Endodermal cell (in vitro differentiated cells): ENCODE results near the gene MDH1B. TPM values are rescaled to one million over a fixed set of nuclear protein-coding genes. Genes with fewer than 3 reads are reported as not detected.

ENCODE experiments used
- DNase-seq: peaks from one replicate; pipeline ENCODE4 v3.0.0-alpha.2; 2017
- H3K27ac ChIP-seq: 2 replicates; pipeline ENCODE4 v1.5.1; 2013; ENCODE audit warnings: mild to moderate bottlenecking, low read depth, low read length, moderate library complexity
- H3K27me3 ChIP-seq: 2 replicates; pipeline ENCODE4 v1.6.1; 2013; ENCODE audit warnings: mild to moderate bottlenecking, low read length, moderate library complexity; ENCODE audit not compliant: insufficient read depth, control insufficient read depth, poor library complexity, severe bottlenecking
- H3K36me3 ChIP-seq: 2 replicates; pipeline ENCODE4 v1.7.0; 2013; ENCODE audit warnings: mild to moderate bottlenecking, low read length, moderate library complexity; ENCODE audit not compliant: control insufficient read depth, insufficient read depth
- H3K4me1 ChIP-seq: one replicate; pipeline ENCODE4 v1.7.0; 2013; ENCODE audit warnings: low read length; ENCODE audit not compliant: control insufficient read depth, insufficient read depth
- H3K4me3 ChIP-seq: 2 replicates; pipeline ENCODE4 v1.5.1; 2013; ENCODE audit warnings: mild to moderate bottlenecking, low read length, moderate library complexity
- H3K9ac ChIP-seq: 2 replicates; pipeline ENCODE4 v1.6.1; 2013; ENCODE audit warnings: mild to moderate bottlenecking, low read length, moderate library complexity; ENCODE audit not compliant: poor library complexity, severe bottlenecking; ENCODE audit errors: extremely low read depth
- H3K9me3 ChIP-seq: 2 replicates; pipeline ENCODE4 v1.6.1; 2013; ENCODE audit warnings: mild to moderate bottlenecking, low read length, moderate library complexity; ENCODE audit not compliant: control insufficient read depth
- H3K27ac Mint-ChIP-seq: 2 replicates; pipeline ENCODE4 v1.8.0; 2020; ENCODE audit warnings: mixed read lengths
- H3K27me3 Mint-ChIP-seq: 2 replicates; pipeline ENCODE4 v1.8.0; 2021; ENCODE audit warnings: mild to moderate bottlenecking, mixed read lengths; ENCODE audit not compliant: insufficient read depth
- H3K36me3 Mint-ChIP-seq: 2 replicates; pipeline ENCODE4 v1.8.0; 2020; ENCODE audit warnings: low read depth, mixed read lengths
- H3K4me1 Mint-ChIP-seq: 2 replicates; pipeline ENCODE4 v1.8.0; 2020; ENCODE audit warnings: mixed read lengths
- H3K4me3 Mint-ChIP-seq: 2 replicates; pipeline ENCODE4 v1.8.0; 2020; ENCODE audit warnings: mild to moderate bottlenecking, moderate library complexity, mixed read lengths
- H3K9me3 Mint-ChIP-seq: 2 replicates; pipeline ENCODE4 v1.8.0; 2020; ENCODE audit warnings: mild to moderate bottlenecking, mixed read lengths
- WGBS, 2 experiments: methylation state at CpG; one replicate each; pipeline versions ENCODE4 v1.1.5 to v1.1.7; 2013; ENCODE audit warnings: missing lambda C conversion rate in 2 of 2, mixed read lengths in 1 of 2; ENCODE audit not compliant: insufficient coverage in 1 of 2, insufficient read length in 1 of 2; 5-methylcytosine and 5-hydroxymethylcytosine counted together
- total RNA-seq, 2 donors: library from RNA; stranded (reverse); fragmentation: NEBNext Ultra II Directional in 1 of 2; extraction: Animal tissue kit (Norgen Biotek cat#: 25700) in 1 of 2; gene quantifications; 2 replicates in 1 of 2; 3 replicates in 1 of 2; pipeline ENCODE4 v1.2.1, GENCODE V29; 2021
- TF ChIP-seq, protein P1 (sequence below): fragments of 200-600 bp; sonication (generic); conservative IDR thresholded peaks from 2 replicates; pipeline ENCODE4 v1.5.0; 2021; ENCODE audit warnings: antibody characterized with exemption, mild to moderate bottlenecking

Gene MDH1B
- total RNA-seq, 2 donors from 2014 or later = 1.5 to 2.9 TPM

DNA sequence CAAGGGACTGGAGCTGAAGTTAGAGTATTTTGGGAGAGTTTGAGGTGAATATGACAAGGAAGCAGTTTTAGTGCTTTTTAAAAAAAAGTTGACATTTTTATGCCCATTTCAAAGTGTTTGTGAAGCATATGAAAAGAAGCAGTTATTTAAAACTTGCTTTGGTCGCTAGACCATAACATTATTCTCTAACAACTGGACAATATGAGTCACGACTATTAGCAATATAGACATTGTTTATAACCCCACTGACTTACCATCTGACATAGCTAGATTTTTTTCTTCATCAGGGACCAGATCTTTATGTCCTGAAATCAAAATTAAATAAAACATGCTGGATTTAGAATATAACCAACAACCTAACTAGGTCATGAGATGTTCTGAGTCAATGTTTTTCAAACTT, 24.3 kb downstream of the MDH1B start:
- no peaks in the 10 kb centered on the region for H3K4me1 ChIP-seq
- no peak overlapping the region for H3K27ac ChIP-seq
- Mint-ChIP-seq H3K27ac (no peak overlapping the region), H3K4me3 (no peak overlapping the region), H3K4me1 (no peaks in the 10 kb centered on the region), H3K9me3 (no peaks in the 10 kb centered on the region), H3K27me3 (peaks cover 5% of the 10 kb centered on the region), H3K36me3 (no peaks in the 10 kb centered on the region)
- no peak overlapping the region for H3K4me3 ChIP-seq
- no peaks in the 10 kb centered on the region for H3K27me3 ChIP-seq
- WGBS, 2 experiments = 64 to 75% methylated on average over 2 of the region's 2 CpGs
- H3K9ac ChIP-seq = no peak overlapping the region
- no peaks in the 10 kb centered on the region for H3K9me3 ChIP-seq
- H3K36me3 ChIP-seq = no peaks in the 10 kb centered on the region
- DNase-seq = no peak
- TF ChIP-seq, protein P1, sequence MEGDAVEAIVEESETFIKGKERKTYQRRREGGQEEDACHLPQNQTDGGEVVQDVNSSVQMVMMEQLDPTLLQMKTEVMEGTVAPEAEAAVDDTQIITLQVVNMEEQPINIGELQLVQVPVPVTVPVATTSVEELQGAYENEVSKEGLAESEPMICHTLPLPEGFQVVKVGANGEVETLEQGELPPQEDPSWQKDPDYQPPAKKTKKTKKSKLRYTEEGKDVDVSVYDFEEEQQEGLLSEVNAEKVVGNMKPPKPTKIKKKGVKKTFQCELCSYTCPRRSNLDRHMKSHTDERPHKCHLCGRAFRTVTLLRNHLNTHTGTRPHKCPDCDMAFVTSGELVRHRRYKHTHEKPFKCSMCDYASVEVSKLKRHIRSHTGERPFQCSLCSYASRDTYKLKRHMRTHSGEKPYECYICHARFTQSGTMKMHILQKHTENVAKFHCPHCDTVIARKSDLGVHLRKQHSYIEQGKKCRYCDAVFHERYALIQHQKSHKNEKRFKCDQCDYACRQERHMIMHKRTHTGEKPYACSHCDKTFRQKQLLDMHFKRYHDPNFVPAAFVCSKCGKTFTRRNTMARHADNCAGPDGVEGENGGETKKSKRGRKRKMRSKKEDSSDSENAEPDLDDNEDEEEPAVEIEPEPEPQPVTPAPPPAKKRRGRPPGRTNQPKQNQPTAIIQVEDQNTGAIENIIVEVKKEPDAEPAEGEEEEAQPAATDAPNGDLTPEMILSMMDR = no peak

DNA sequence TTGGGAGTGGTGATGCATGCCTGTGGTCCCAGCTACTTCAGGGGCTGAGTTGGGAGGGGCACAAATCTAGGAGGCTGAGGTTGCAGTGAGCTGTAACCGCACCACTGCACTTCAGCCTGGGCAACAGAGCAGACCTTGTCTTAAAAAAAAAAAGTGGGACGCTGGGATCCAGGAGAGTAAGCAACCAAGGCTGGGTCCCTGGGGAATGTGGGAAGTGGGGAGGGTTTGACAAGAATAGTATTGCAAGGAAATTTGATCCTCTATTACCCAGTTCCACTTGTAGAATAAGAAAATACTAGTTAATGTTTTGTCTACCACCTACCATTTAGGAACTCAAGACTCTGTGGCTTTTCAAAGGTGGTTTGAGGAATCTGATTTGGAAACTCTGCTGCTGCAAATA, 25.9 kb downstream of the MDH1B start:
- WGBS, 2 experiments = 92% methylated on average over 2 of the region's 2 CpGs; no CpG with 5 or more reads in 1 of the 2 experiments
- H3K27ac Mint-ChIP-seq = no peak overlapping the region
- TF ChIP-seq, protein P1 = no peak
- no peak overlapping the region for H3K4me3 ChIP-seq
- no peaks in the 10 kb centered on the region for H3K9me3 Mint-ChIP-seq
- H3K36me3 Mint-ChIP-seq = no peaks in the 10 kb centered on the region
- H3K27me3 ChIP-seq = no peaks in the 10 kb centered on the region
- H3K9me3 ChIP-seq = no peaks in the 10 kb centered on the region
- no peaks in the 10 kb centered on the region for H3K4me1 ChIP-seq
- H3K27me3 Mint-ChIP-seq = peaks cover 5% of the 10 kb centered on the region
- no peak overlapping the region for H3K9ac ChIP-seq
- H3K4me1 Mint-ChIP-seq = no peaks in the 10 kb centered on the region
- H3K27ac ChIP-seq = no peak overlapping the region
- no peak overlapping the region for H3K4me3 Mint-ChIP-seq
- no peak for DNase-seq
- H3K36me3 ChIP-seq = no peaks in the 10 kb centered on the region

DNA sequence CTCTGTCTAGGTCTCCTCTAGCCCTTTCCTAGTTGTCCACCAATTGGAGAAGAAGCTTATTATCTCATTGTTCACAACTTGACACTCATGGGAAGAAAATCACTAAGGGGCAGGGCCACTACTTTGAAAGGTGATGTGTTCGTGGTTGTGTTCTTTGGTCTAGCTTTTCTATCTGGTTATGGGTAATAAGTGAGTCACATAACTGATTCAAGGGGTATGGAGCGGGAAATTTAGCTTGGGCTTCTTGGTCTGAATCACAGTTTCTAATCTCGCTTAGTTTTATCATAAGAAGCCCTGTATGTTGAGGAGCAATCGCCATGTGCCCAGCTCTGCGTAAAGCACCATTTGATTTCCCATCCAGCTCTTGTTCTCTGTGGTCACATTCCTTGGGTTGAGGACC, 28.2 kb downstream of the MDH1B start:
- H3K9me3 Mint-ChIP-seq = no peaks in the 10 kb centered on the region
- TF ChIP-seq, protein P1 = no peak
- 92 to 93% methylated on average over 4 to 5 of the region's 5 CpGs for WGBS, 2 experiments
- H3K27ac Mint-ChIP-seq = no peak overlapping the region
- no peaks in the 10 kb centered on the region for H3K4me1 Mint-ChIP-seq
- H3K36me3 Mint-ChIP-seq = no peaks in the 10 kb centered on the region
- H3K4me3 ChIP-seq = no peak overlapping the region
- no peaks in the 10 kb centered on the region for H3K36me3 ChIP-seq
- no peak overlapping the region for H3K9ac ChIP-seq
- DNase-seq = no peak
- no peak overlapping the region for H3K27ac ChIP-seq
- H3K9me3 ChIP-seq = no peaks in the 10 kb centered on the region
- H3K27me3 Mint-ChIP-seq = no peaks in the 10 kb centered on the region
- no peak overlapping the region for H3K4me3 Mint-ChIP-seq
- no peaks in the 10 kb centered on the region for H3K4me1 ChIP-seq
- H3K27me3 ChIP-seq = no peaks in the 10 kb centered on the region
